K562 (cell line): ENCODE results near the gene APBA2. TPM values are rescaled to one million over a fixed set of nuclear protein-coding genes. Genes with fewer than 3 reads are reported as not detected.

ENCODE experiments used
- ADNP ChIP-seq: fragments of 200-800 bp; sonication (Bioruptor generic); IDR thresholded peaks from 2 replicates; pipeline ENCODE4 v1.6.1; 2016; ENCODE audit warnings: missing genetic modification characterization, missing compliant biosample characterization
- ARID1B ChIP-seq: fragments of 450-650 bp; IDR thresholded peaks from 2 replicates; pipeline ENCODE4 v1.6.1; 2016; ENCODE audit warnings: antibody characterized with exemption, mild to moderate bottlenecking, inconsistent platforms
- ATF7 ChIP-seq: fragments of 450-650 bp; IDR thresholded peaks from 2 replicates; pipeline ENCODE4 v1.7.1; 2014; ENCODE audit warnings: mild to moderate bottlenecking, moderate library complexity
- BDP1 ChIP-seq: IDR thresholded peaks from 3 replicates; pipeline ENCODE4 v1.6.1; 2011; ENCODE audit not compliant: insufficient read length, insufficient read depth
- DNMT1 ChIP-seq: fragments of 450-650 bp; IDR thresholded peaks from 2 replicates; pipeline ENCODE4 v1.6.1; 2016; ENCODE audit warnings: antibody characterized with exemption, mild to moderate bottlenecking
- HINFP ChIP-seq: fragments of 450-650 bp; conservative IDR thresholded peaks from 2 replicates; pipeline ENCODE4 v1.6.1; 2016; ENCODE audit warnings: missing genetic modification characterization, low read depth, mild to moderate bottlenecking, control low read depth, missing compliant biosample characterization
- HNRNPUL1 ChIP-seq: fragments of 200-400 bp; formaldehyde crosslinking; IDR thresholded peaks from 2 replicates; pipeline ENCODE4 v1.6.1; 2017; ENCODE audit warnings: low read length
- MEIS2 ChIP-seq: fragments of 450-650 bp; IDR thresholded peaks from 2 replicates; pipeline ENCODE4 v1.6.1; 2014; ENCODE audit warnings: mild to moderate bottlenecking; ENCODE audit not compliant: partially characterized antibody
- MXD1 ChIP-seq: fragments of 250-450 bp; sonication (Bioruptor Pico); IDR thresholded peaks from 2 replicates; pipeline ENCODE4 v1.8.0; 2021; ENCODE audit warnings: borderline replicate concordance, mild to moderate bottlenecking, moderate library complexity; ENCODE audit not compliant: poor library complexity, severe bottlenecking
- NFXL1 ChIP-seq: fragments of 450-650 bp; formaldehyde crosslinking; IDR thresholded peaks from 2 replicates; pipeline ENCODE4 v1.4.0; 2021; ENCODE audit warnings: mild to moderate bottlenecking
- PHB2 ChIP-seq: fragments of 450-650 bp; IDR thresholded peaks from 2 replicates; pipeline ENCODE4 v1.6.1; 2017; ENCODE audit warnings: low read depth
- PHF21A ChIP-seq: fragments of 450-650 bp; IDR thresholded peaks from 2 replicates; pipeline ENCODE4 v1.6.1; 2017; ENCODE audit warnings: low read depth, borderline replicate concordance
- RBFOX2 ChIP-seq: fragments of 200-400 bp; formaldehyde crosslinking; IDR thresholded peaks from 2 replicates; pipeline ENCODE4 v1.6.1; 2017; ENCODE audit warnings: low read depth, mild to moderate bottlenecking, low read length, moderate library complexity
- RBM25 ChIP-seq: fragments of 200-400 bp; formaldehyde crosslinking; IDR thresholded peaks from 2 replicates; pipeline ENCODE4 v1.6.1; 2018; ENCODE audit warnings: low read length, low read depth, moderate library complexity; ENCODE audit not compliant: severe bottlenecking
- SAFB ChIP-seq: fragments of 200-400 bp; formaldehyde crosslinking; IDR thresholded peaks from 2 replicates; pipeline ENCODE4 v1.6.1; 2017; ENCODE audit warnings: low read depth, low read length, borderline replicate concordance
- TRIM25 ChIP-seq: fragments of 450-650 bp; IDR thresholded peaks from 2 replicates; pipeline ENCODE4 v1.7.0; 2016; ENCODE audit warnings: borderline replicate concordance
- ZBTB7A ChIP-seq: IDR thresholded peaks from 2 replicates; pipeline ENCODE4 v1.6.1; 2011; ENCODE audit warnings: low read depth, mild to moderate bottlenecking, low read length, moderate library complexity, borderline replicate concordance; ENCODE audit not compliant: control insufficient read depth
- ZNF277 ChIP-seq: fragments of 250-450 bp; sonication (Bioruptor Pico); IDR thresholded peaks from 2 replicates; pipeline ENCODE4 v1.8.0; 2022; ENCODE audit warnings: inconsistent platforms, mild to moderate bottlenecking, moderate library complexity, borderline replicate concordance
- ZNF316 ChIP-seq: fragments of 450-650 bp; IDR thresholded peaks from 2 replicates; pipeline ENCODE4 v1.6.1; 2016
- polyA plus RNA-seq, 8 experiments: library from polyadenylated mRNA; depleted of rRNA in 4 of 8; stranded (reverse) in 5 of 8; unstranded in 3 of 8; fragments of >200 nt; fragmentation: Nextera tagmentation in 2 of 8; fragmentation: Illumina TruSeq in 1 of 8; extraction: Ambion mirVana in 2 of 8; extraction: Trizol in 1 of 8; gene quantifications; 2 replicates each; pipeline versions ENCODE4 v1.2.1 to v1.2.3, GENCODE V29; 2011 to 2014; ENCODE audit warnings: inconsistent platforms in 1 of 8, missing spikeins in 1 of 8
- total RNA-seq, 7 experiments: library from RNA; depleted of rRNA in 6 of 7; stranded (reverse); fragments of >200 nt in 6 of 7; fragmentation: Illumina TruSeq in 2 of 7; extraction: Trizol in 2 of 7; gene quantifications; 2 replicates each; pipeline versions ENCODE4 v1.2.1 to v1.2.3, GENCODE V29; 2011 to 2021; ENCODE audit warnings: low replicate concordance in 1 of 7

APBA2 gene
- total and polyA plus RNA-seq, 9 of the 15 experiments (the other 6 are each of a cell fraction or from before 2014, with no cell fraction given) = 0.24 to 40.9 (median 25.2) TPM

- TF ChIP-seq RBFOX2 = no peak
- no peak for TF ChIP-seq ARID1B
- TF ChIP-seq PHF21A = no peak
- TF ChIP-seq MEIS2 = peak; percentile 55
- no peak for TF ChIP-seq ADNP (tag)
- TF ChIP-seq HINFP (tag) = no peak
- TF ChIP-seq ZNF316 = peak; percentile 98
- no peak for TF ChIP-seq TRIM25
- no peak for TF ChIP-seq SAFB
- TF ChIP-seq PHB2 = no peak
- no peak for TF ChIP-seq ZBTB7A
- no peak for TF ChIP-seq RBM25
- TF ChIP-seq ATF7 = 0 out of 2 replicates have a peak, but pooled peaks have one; percentile 18
- no peak for TF ChIP-seq ZNF277 (CRISPR knock-in tag)
- TF ChIP-seq DNMT1 = no peak
- TF ChIP-seq NFXL1 = no peak
- no peak for TF ChIP-seq BDP1
- TF ChIP-seq HNRNPUL1 = no peak
- TF ChIP-seq MXD1 (CRISPR knock-in tag) = no peak
These were observed 176.4 kb downstream of the APBA2 start (continued) for GRCh38 chr15:29062179-29062591.
